ENCODE data around the gene CIT.

DNA sequence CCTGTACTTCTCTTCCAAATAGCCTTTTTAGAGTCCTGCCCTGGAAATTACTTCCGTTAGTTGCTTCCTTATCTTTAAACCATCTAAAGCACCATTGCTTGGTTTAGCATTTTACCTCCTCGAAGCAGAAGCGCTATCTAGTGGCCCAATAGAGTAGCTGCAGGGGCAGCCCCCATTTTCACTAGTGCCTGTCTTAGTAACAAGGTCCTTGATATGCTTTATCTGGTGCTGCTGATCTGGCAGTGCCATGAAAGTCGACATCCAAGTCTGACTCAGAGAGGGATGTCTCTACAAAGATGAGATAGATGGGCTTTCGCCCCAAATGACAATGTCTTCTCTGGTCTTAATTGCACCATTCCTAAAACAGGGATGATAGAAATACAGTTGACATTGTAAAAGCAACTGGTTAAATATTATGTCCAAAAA, 25.0 kb upstream of the CIT start:
- TF ChIP-seq, protein P1, sequence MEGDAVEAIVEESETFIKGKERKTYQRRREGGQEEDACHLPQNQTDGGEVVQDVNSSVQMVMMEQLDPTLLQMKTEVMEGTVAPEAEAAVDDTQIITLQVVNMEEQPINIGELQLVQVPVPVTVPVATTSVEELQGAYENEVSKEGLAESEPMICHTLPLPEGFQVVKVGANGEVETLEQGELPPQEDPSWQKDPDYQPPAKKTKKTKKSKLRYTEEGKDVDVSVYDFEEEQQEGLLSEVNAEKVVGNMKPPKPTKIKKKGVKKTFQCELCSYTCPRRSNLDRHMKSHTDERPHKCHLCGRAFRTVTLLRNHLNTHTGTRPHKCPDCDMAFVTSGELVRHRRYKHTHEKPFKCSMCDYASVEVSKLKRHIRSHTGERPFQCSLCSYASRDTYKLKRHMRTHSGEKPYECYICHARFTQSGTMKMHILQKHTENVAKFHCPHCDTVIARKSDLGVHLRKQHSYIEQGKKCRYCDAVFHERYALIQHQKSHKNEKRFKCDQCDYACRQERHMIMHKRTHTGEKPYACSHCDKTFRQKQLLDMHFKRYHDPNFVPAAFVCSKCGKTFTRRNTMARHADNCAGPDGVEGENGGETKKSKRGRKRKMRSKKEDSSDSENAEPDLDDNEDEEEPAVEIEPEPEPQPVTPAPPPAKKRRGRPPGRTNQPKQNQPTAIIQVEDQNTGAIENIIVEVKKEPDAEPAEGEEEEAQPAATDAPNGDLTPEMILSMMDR (IDR thresholded peaks at IDR 0.05; ENCODE audit: low read length) = peak; percentile 93
- TF ChIP-seq EZH2 (IDR thresholded peaks at IDR 0.05; ENCODE audit: borderline replicate concordance, low read length) = no peak

All from OCI-LY1 (cell line).